NCI-H2107 (cell line): ENCODE results near the gene MAPKAPK5.
"Not testable (repeated sequence)": the region's sequence is repeated elsewhere in the genome, so short reads cannot be mapped to it uniquely, and the experiment has no call there.

Experiments
- DNase-seq: peaks from one replicate; lab custom pipeline; 2025; lab: John Stamatoyannopoulos, UW

Gene MAPKAPK5

DNA sequence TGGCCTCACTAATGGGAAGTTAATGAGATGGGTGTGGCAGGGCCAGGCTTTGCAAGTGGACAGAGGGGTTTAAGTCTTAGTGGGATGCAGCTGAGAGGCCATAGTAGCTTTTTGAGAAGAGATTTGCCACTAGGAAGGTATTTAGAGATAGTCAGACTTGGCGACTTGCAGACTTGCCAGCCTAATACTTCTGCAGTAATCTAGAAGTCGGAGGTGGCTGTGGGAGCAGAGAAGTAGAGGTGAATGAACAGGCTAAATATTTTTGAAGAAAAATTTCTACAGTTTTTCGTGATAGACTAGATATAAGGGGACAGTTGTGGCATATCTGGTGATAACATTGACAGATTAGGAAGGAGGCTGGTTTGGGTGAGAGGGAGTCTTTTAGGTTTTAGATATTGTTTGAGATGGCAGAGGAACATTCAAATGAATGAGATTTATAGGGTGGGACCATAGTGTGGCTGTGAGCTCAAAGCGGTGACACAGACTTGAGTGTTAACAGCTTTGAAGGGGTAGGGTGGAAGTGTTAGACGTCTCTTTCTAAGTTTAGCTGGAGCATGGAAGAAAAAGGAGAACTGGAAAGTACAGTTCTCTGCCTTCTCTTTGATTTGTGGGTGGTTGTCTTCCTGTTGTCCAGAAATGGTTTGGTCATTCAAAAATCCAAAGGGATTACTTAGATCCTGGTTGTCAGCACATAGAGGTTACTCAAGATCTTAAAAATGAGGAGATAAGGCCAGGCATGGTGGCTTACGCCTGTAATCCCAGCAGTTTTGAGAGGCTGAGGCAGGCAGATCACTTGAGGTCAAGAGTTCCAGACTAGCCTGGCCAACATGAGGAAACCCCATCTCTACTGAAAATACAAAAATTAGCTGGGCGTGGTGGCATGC, 44.9 kb downstream of the MAPKAPK5 start:
- DNase-seq: no peak

DNA sequence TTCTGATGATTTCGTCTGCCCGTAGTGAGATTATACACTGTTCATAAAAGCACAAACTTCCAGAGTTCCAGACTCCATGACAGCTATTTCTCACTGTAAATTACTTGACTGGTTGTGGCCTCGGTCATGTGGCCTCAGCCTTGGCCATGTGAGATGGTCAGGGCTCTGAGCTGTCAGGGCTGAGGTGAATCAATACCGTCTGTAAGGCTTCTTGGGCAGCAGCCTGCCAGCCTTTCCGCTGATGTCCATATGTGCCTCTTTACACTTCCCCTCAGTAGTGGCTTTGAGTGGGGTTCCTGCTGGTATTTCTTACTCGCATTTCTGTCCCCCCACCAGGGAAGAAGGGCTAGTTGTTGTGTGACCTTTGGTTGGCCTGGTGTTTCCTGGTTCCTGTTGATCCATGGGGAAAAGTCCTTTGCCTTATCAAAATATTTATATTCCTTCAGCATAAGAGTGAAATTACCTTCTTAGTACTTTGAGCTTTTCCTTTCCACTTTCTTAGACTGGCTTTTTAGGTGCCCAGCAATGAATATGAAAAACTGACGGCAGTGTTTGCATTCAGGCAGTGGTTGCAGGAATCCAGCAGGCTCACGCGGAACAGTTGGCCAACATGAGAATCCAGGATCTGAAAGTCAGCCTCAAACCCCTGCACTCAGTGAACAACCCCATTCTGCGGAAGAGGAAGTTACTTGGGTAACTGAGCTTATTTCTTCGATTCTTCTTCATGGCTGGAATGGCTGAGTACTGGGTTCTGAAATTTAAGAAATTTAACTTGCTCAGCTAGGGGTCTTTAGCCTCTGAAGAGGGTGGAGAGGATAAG, 46.1 kb downstream of the MAPKAPK5 start:
- DNase-seq: no peak

- DNase-seq: no peak
Measured at GRCh38 chr12:111893287-111893686, 51.3 kb downstream of the MAPKAPK5 start.

DNA sequence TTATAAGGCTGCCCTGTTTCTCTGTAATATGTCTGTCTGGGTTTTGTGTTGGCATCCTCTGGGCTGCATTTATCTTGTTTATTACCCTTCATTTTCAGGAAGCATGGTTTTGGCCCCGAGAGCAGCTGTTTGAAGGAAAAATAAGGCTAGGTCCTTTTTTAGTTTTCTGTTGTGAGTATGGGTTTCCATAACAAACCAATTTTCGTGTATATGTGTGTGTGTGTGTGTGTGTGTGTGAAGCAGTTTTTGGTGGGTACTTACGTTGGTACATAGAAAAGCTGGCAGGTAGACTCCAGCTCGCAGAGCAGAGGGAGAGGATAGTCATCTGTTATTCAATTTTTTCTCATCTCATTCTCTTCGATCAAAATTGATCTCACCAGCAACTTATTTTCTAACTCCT, 52.5 kb downstream of the MAPKAPK5 start:
- no peak for DNase-seq

DNA sequence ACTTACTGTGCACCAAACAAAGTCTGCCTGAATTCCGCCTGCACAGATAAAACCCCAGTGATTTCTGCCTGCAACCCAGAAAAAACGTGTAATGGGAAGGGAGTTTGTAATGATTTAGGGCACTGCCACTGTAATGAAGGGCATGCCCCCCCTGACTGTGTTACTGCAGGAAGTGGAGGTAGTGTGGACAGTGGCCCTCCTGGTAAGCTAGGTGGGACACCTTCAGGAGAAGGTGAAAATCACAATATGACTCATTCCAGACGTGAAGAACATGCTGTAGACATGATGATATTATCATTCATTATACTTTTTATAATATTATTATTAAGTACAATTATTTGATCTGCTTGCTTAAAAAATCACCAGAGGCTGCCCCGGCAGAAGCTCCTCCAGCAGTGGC, 59.2 kb downstream of the MAPKAPK5 start:
- DNase-seq: no peak

DNA sequence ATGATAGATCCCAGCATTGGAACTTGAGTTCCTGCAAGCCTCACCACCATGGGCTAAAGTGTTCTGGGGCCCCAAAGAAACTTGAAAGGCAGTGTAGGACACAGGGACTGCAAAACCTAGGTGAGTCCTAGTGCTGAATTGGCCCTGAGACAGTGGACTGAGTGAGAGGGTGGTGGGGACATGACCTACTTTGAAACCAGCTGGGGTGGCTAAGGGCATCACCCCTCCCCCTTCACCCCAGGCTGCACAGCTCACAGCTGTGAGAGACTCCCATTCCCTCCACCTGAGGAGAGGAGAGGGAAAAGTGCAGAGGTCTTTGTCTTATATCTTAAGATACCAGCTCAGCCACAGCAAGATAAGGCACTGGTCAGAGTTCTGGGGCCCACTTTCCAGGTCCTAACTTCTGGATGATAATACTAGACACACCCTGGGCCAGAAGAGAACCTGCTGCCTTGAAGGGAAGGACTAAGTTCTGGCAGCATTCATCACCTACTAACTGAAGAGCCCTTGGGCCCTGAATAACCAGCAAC, 62.5 kb downstream of the MAPKAPK5 start:
- DNase-seq: no peak

GRCh38 chr12:111905502-111905901, 63.5 kb downstream of the MAPKAPK5 start:
- DNase-seq: no peak

DNA sequence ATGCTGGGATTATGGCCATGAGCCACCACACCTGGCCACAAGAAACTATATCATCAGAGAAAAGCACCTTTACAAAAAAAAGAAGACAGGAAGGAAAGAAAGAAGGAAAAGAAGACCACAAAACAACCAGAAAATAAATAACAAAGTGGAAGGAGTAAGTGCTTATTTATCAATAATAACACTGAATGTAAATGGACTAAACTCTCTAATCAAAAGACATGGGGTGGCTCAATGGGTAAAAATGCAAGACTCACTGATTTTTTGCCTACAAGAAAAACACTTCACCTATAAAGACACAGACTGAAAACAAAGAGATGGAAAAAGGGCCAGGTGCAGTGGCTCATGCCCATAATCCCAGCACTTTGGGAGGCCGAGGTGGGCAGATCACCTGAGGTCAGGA, 65.7 kb downstream of the MAPKAPK5 start:
- DNase-seq: no peak

DNA sequence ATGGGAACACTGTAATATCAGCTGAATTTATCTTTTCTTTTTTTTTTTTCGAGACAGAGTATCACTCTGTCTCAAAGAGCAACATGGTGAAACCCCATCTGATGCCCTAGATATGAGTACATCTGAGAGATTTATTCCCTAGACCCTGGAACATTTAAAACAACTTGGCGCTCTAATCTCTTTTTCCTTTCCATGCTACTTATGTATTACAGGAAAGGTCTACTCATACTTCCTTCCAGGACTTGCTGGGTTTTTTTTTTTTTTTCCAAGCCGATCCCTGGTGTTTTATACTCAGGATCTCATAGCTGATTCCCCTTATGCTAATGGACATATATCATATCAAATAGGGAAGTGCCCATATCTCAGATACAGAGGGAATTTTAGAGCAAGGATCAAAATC, 83.1 kb downstream of the MAPKAPK5 start:
- DNase-seq: no peak

GRCh38 chr12:111926631-111927030, 84.6 kb downstream of the MAPKAPK5 start:
- DNase-seq: no peak

DNA sequence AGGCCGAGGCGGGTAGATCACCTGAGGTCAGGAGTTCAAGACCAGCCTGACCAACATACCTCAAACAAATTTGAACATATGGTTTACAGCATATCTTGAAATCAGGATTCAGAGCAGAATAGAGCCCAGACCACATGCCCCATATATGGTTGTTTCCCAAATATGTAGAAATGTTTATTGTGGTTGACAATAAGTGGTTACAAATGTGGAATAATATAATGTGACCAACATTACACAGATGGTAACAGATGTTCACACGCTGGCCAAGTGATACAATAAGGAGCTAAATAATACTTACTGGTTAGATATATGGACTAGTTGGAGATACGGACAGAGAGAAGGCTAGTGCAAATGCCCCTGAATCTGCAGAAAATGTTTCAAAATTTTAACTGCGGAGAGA, 85.3 kb downstream of the MAPKAPK5 start:
- DNase-seq: no peak

DNA sequence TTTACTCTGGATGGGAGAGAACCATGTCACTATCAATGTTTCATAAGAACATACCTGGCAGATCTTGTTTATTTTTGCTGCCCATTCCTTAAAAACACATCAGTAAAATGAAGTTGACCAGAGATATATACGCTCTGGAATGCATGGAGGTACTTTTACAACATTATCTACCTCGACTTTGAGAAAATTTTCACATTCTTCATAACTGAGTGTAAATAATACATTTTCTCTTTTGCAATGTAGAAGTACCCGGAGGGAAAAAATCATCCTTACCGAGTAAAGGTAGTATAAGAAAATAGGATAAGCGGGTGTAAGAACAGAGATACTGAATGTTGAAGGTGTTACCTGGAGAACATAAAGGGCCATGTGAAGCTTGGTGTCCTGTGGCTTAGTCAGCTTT, 90.2 kb downstream of the MAPKAPK5 start:
- DNase-seq: no peak

- no peak for DNase-seq
Measured at GRCh38 chr12:111936869-111937268, 94.8 kb downstream of the MAPKAPK5 start.

DNA sequence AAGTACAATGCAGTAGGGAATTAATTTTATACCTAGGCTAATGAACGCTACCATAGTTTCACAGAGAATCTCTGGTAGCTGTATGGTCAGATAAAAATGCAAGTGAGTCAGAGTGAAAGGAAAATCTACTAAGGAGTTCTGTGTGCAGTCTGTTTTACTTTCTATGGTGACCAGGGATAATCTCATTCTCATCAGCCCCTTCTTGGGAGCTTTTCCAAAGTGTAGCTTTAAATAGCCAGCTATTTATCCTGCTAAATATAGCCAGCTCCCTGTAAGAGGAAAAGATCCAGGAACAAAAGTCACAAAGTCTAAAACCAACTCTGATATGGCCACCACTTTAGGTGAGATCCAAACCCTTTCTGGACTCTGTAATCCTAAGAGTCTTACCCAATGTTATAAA, 95.4 kb downstream of the MAPKAPK5 start:
- DNase-seq: no peak

GRCh38 chr12:111942557-111942956, 100.5 kb downstream of the MAPKAPK5 start:
- DNase-seq: no peak

DNA sequence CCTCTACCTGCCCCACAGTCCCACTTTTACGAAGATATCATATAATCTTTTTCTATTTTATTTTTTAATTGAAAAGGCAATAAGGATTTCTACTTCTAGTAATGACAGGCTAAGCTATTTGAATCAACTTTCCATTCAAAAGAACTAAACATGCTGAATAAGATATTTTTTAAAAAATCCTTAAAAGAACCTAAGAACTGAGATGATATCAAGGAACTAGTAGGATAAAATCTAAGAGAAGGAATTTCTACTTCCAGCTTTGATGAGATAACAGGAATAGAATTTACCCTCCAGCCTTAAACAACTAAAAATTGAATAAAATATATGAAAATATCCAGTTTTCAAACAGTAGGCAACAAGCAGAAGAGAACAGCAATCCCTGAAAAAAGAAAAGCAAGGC, 101.9 kb downstream of the MAPKAPK5 start:
- DNase-seq: no peak

- not testable (repeated sequence) for DNase-seq
Measured at GRCh38 chr12:111950961-111951676, 109.1 kb downstream of the MAPKAPK5 start.
